GM12891 (cell line): Measurements from ENCODE around the gene ARHGAP35.
"Not testable (repeated sequence)": the region's sequence is repeated elsewhere in the genome, so short reads cannot be mapped to it uniquely, and the experiment has no call there.

Experiments used
- DNase-seq: peaks from one replicate; pipeline ENCODE4 v3.0.0; 2011; ENCODE audit warnings: low spot score; ENCODE audit not compliant: insufficient read length
- FAIRE-seq: peaks from 2 replicates; lab custom pipeline; 2011; peaks lifted over from hg19 to GRCh38; lab: Jason Lieb, UNC
- PAX5 ChIP-seq: IDR thresholded peaks from 2 replicates; pipeline ENCODE4 v1.6.1; 2011; ENCODE audit warnings: low read length, moderate library complexity, mild to moderate bottlenecking; ENCODE audit not compliant: insufficient read depth, severe bottlenecking
- POLR2A ChIP-seq: IDR thresholded peaks from 2 replicates; pipeline ENCODE4 v1.6.1; 2011; ENCODE audit warnings: low read depth, low read length, control low read depth
- POLR2AphosphoS5 ChIP-seq: IDR thresholded peaks from 2 replicates; pipeline ENCODE4 v1.6.1; 2011; ENCODE audit warnings: low read depth, low read length, control low read depth
- POU2F2 ChIP-seq: IDR thresholded peaks from 2 replicates; pipeline ENCODE4 v1.6.1; 2011; ENCODE audit warnings: low read depth, mild to moderate bottlenecking, control low read depth, low read length, moderate library complexity
- SPI1 ChIP-seq: IDR thresholded peaks from 2 replicates; pipeline ENCODE4 v1.6.1; 2011; ENCODE audit warnings: low read depth, low read length, control low read depth
- TAF1 ChIP-seq: IDR thresholded peaks from 2 replicates; pipeline ENCODE4 v1.6.1; 2011; ENCODE audit warnings: low read depth, low read length, control low read depth

The ARHGAP35 gene

GRCh38 chr19:46866407-46867136, 5.8 kb downstream of the ARHGAP35 start:
- FAIRE-seq (no peak), DNase-seq (no peak)
- TF ChIP-seq SPI1 = no peak
- TF ChIP-seq TAF1 = no peak
- no peak for TF ChIP-seq POU2F2
- no peak for TF ChIP-seq POLR2A
- TF ChIP-seq POLR2AphosphoS5 = no peak

- no peak for TF ChIP-seq SPI1
- TF ChIP-seq TAF1 = no peak
- TF ChIP-seq POLR2A = no peak
- TF ChIP-seq PAX5 = no peak
- no peak for TF ChIP-seq POU2F2
- no peak for TF ChIP-seq POLR2AphosphoS5
- no peak for FAIRE-seq
- DNase-seq = no peak
Observed at GRCh38 chr19:46867170-46867569, 6.4 kb downstream of the ARHGAP35 start.

GRCh38 chr19:46868025-46868802, 7.4 kb downstream of the ARHGAP35 start:
- TF ChIP-seq POLR2AphosphoS5 = no peak
- no peak for TF ChIP-seq POU2F2
- no peak for TF ChIP-seq TAF1
- TF ChIP-seq PAX5 = no peak
- no peak for TF ChIP-seq POLR2A
- TF ChIP-seq SPI1 = no peak
- FAIRE-seq = no peak
- no peak for DNase-seq

- not testable (repeated sequence) for FAIRE-seq
Observed at GRCh38 chr19:46871173-46871572, 10.4 kb downstream of the ARHGAP35 start.

GRCh38 chr19:46872967-46873366, 12.2 kb downstream of the ARHGAP35 start:
- FAIRE-seq = no peak
- no peak for DNase-seq
- TF ChIP-seq SPI1 (no peak), POLR2A (no peak), TAF1 (no peak), POLR2AphosphoS5 (no peak), POU2F2 (no peak), PAX5 (no peak)

More at GRCh38 chr19:46871173-46871572, 10.4 kb downstream of the ARHGAP35 start:
- DNase-seq = not testable (repeated sequence)

- DNase-seq (no peak), FAIRE-seq (no peak)
- TF ChIP-seq POLR2A (no peak), POLR2AphosphoS5 (no peak), TAF1 (no peak), PAX5 (no peak), POU2F2 (no peak), SPI1 (no peak)
Observed at GRCh38 chr19:46875234-46875633, 14.4 kb downstream of the ARHGAP35 start.

GRCh38 chr19:46875657-46876056, 14.9 kb downstream of the ARHGAP35 start:
- DNase-seq (no peak), FAIRE-seq (no peak)
- no peak for TF ChIP-seq POU2F2
- TF ChIP-seq SPI1 = no peak
- no peak for TF ChIP-seq TAF1
- TF ChIP-seq POLR2A = no peak
- TF ChIP-seq POLR2AphosphoS5 = no peak
- no peak for TF ChIP-seq PAX5

- DNase-seq (no peak), FAIRE-seq (no peak)
- TF ChIP-seq PAX5 (no peak), SPI1 (no peak), POLR2A (no peak), POLR2AphosphoS5 (no peak), TAF1 (no peak), POU2F2 (no peak)
Observed at GRCh38 chr19:46878613-46879375, 18.0 kb downstream of the ARHGAP35 start.

GRCh38 chr19:46880431-46880830, 19.6 kb downstream of the ARHGAP35 start:
- FAIRE-seq (no peak), DNase-seq (no peak)
- TF ChIP-seq POLR2A = no peak
